Measurements from ENCODE around the gene PVALEF.

Gene PVALEF

DNA sequence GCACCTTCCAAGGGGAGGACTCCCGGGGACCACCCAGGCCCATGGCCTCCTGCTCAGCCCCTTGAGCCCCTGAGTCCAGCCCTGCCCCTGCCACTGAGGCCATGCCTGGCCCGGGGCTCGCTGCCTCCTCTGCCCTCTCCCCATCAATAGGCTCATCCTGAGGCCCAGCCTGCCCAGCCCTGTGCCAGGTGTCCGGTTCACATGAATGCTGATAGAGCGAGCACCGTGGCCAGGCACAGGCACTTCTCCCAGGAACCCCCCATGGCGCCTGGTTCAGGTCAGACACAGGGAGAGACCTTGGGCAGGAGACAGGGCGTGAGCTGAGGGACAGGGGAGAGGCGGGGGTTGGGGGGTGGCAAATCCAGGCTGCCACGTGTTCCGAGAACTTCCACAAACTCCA is 2.8 kb upstream of the PVALEF start:
- H3K4me1 ChIP-seq (ENCODE audit: control insufficient read depth in 2 of 2, insufficient read depth in 2 of 2, low read length in 2 of 2): peaks cover 0 to 3% of the 10 kb centered on the region in 2 donors
- H3K36me3 ChIP-seq (ENCODE audit: control insufficient read depth in 2 of 2, insufficient read depth in 2 of 2, low read length in 2 of 2): no peaks in the 10 kb centered on the region

DNA sequence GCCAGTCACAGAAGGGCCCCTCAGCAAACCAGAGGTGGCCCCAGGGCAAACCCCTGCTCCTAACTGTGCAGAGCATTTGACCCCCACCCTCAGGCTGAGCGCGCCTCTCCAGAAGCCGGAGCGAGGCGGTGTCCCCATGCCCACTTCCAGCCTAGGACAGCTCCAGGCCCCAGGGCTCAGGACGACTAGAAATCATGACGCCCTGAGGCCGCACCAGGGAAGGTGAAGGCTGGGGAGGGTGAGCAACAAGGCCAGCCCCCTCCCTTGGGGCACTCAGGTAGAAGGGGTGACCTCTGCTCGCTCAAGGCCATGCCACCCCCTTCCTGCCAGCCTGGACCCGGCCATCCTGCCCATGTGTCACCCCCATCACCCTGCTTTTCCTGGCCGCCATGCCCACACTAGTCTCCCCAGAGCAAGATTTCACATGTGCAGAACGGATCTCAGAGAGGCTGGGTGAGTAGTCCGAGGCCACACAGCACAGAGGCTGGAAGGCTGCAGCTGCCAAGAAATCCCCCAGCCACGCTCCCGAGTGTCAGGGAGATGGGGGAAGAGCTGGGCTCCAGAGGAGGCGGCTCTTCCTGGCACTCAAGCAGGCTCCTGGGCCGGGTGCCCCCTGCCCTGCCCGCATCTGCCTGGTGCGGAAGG is 2.1 kb upstream of the PVALEF start:
- Histone ChIP-seq H3K27ac (ENCODE audit: low read depth in 2 of 2, low read length in 2 of 2) (no peak overlapping the region), H3K9me3 (ENCODE audit: control insufficient read depth in 2 of 2, low read length in 2 of 2) (no peaks in the 10 kb centered on the region), H3K9ac (ENCODE audit: low read depth in 1 of 2, low read length in 2 of 2) (no peak overlapping the region), H3K27me3 (ENCODE audit: control insufficient read depth in 2 of 2, insufficient read depth in 2 of 2, low read length in 2 of 2) (peaks cover 6 to 20% of the 10 kb centered on the region in 2 donors), H3K4me1 (ENCODE audit: control insufficient read depth in 2 of 2, insufficient read depth in 2 of 2, low read length in 2 of 2) (peaks cover 0 to 3% of the 10 kb centered on the region in 2 donors), H3K36me3 (ENCODE audit: control insufficient read depth in 2 of 2, insufficient read depth in 2 of 2, low read length in 2 of 2) (no peaks in the 10 kb centered on the region), H3K4me3 (ENCODE audit: low read length in 2 of 2) (no peak overlapping the region)

More for the DNA sequence above, 2.8 kb upstream of the PVALEF start:
- H3K27me3 ChIP-seq (ENCODE audit: control insufficient read depth in 2 of 2, insufficient read depth in 2 of 2, low read length in 2 of 2): peaks cover 6 to 17% of the 10 kb centered on the region in 2 donors
- no peaks in the 10 kb centered on the region for H3K9me3 ChIP-seq (ENCODE audit: control insufficient read depth in 2 of 2, low read length in 2 of 2)
- no peak overlapping the region for H3K9ac ChIP-seq (ENCODE audit: low read depth in 1 of 2, low read length in 2 of 2)
- no peak overlapping the region for H3K27ac ChIP-seq (ENCODE audit: low read depth in 2 of 2, low read length in 2 of 2)
- no peak overlapping the region for H3K4me3 ChIP-seq (ENCODE audit: low read length in 2 of 2)

DNA sequence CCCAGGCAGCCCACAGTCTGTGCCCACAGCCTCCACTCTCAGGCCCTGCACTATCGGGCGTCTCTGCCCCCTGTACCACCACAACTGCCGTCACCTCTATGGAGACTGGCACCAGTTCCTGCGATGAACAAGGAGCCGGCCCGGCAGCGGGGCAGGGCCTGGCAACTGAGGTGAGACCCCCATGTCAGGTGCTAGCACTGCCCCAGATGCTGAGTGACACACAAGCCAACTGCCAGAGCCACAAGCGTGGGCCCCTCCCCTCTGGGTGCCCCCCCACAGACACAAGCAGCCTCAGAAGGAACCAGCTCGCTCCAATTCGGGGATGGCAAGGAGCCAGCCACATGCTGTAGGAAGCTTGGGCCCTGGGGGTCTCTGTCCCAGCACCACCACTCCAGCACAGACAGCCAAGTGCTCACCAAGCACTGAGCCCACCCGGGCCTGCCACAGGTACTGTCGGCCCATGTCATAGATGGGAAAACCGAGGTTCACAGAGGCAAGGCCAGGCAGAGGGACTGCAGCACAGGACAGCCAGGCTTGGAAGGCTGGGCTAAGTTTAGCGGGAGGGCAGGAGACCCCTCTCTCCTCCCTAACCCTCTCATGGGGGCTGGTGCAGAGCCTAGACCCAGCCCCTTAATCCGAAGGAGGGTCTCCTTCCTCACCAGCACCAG is 1.5 kb upstream of the PVALEF start:
- Histone ChIP-seq H3K27me3 (ENCODE audit: control insufficient read depth in 2 of 2, insufficient read depth in 2 of 2, low read length in 2 of 2) (peaks cover 6 to 20% of the 10 kb centered on the region in 2 donors), H3K27ac (ENCODE audit: low read depth in 2 of 2, low read length in 2 of 2) (no peak overlapping the region)

DNA sequence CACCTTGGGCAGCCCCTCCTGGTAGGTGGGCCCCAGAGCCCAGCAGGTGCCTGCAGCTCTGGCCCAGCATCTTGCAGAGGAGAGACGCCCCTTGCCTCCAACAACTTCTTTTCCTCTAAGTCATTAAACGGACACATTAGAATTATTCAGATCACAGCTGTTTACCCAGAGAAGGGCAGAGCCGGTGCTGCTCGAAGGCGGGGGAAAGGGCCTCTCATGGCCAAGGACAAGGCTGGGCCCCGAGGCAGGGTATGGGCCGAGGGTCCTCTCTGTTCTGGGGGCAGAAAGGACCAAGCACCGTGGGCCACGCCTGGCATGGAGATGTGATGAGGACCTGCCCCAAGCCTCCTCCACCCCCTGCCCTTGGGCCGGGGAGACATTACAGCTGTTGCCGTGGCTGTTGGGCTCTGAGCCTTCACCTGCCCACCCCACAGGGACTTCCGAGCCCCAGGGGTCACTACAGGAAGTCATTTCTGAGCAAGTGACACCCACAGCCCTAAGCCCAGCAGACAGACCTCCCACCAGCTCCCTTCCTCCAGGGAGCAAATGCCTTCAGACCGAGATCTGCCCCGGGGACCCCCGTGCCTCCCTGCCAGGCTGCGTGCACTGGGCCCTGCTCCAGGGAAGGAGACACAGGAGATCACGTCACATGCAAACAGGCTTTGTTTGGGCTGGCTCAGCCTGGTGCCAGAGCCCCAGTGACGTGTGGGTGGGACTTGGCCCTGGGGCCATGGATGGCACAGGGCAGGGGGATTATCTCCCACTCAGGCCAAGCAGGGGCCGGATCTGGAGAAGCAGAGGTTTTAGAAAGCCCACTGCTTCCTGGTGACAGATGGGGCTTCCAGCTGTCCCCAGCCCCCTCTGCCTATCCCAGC is 699 bp upstream of the PVALEF start:
- Histone ChIP-seq H3K9ac (ENCODE audit: low read depth in 1 of 2, low read length in 2 of 2) (no peak overlapping the region), H3K36me3 (ENCODE audit: control insufficient read depth in 2 of 2, insufficient read depth in 2 of 2, low read length in 2 of 2) (no peaks in the 10 kb centered on the region), H3K27me3 (ENCODE audit: control insufficient read depth in 2 of 2, insufficient read depth in 2 of 2, low read length in 2 of 2) (peaks cover 6 to 20% of the 10 kb centered on the region in 2 donors), H3K27ac (ENCODE audit: low read depth in 2 of 2, low read length in 2 of 2) (no peak overlapping the region), H3K4me1 (ENCODE audit: control insufficient read depth in 2 of 2, insufficient read depth in 2 of 2, low read length in 2 of 2) (peaks cover 0 to 3% of the 10 kb centered on the region in 2 donors), H3K4me3 (ENCODE audit: low read length in 2 of 2) (no peak overlapping the region), H3K9me3 (ENCODE audit: control insufficient read depth in 2 of 2, low read length in 2 of 2) (no peaks in the 10 kb centered on the region)

More for the DNA sequence above, 1.5 kb upstream of the PVALEF start:
- H3K4me1 ChIP-seq (ENCODE audit: control insufficient read depth in 2 of 2, insufficient read depth in 2 of 2, low read length in 2 of 2): peaks cover 0 to 3% of the 10 kb centered on the region in 2 donors
- no peak overlapping the region for H3K4me3 ChIP-seq (ENCODE audit: low read length in 2 of 2)
- H3K36me3 ChIP-seq (ENCODE audit: control insufficient read depth in 2 of 2, insufficient read depth in 2 of 2, low read length in 2 of 2): no peaks in the 10 kb centered on the region
- no peaks in the 10 kb centered on the region for H3K9me3 ChIP-seq (ENCODE audit: control insufficient read depth in 2 of 2, low read length in 2 of 2)
- H3K9ac ChIP-seq (ENCODE audit: low read depth in 1 of 2, low read length in 2 of 2): no peak overlapping the region

DNA sequence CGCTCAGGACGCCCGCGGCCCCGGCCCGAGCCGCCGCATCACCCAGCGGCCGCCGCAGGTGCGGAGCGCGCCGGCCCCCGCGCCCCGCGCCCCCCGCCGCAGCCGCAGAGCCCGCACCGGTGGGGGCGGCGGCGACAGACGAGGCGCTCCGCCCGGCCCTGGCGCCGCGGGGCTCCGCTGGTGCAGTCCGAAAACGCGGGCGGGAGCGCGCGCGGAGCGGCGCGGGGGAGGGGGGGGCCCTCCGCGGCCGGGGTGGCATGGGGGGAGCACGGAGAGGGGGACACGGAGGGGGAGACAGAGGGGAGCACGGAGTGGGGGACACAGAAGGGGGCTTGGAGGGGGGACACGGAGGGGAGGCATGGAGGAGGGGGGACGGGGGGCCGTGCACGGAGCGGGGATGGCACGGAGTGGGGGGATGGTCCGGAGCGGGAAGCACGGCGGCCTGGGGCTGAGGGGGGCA is 756 bp downstream of the PVALEF start, which contains the start of gene AATK:
TSS of gene AATK (minus strand) at position 189 of the 460 bp plus-strand sequence. CDS start 229 bp downstream, outside the sequence.
- Histone ChIP-seq H3K27ac (ENCODE audit: low read depth in 2 of 2, low read length in 2 of 2) (no peak within 1 kb of the TSS), H3K4me1 (ENCODE audit: control insufficient read depth in 2 of 2, insufficient read depth in 2 of 2, low read length in 2 of 2) (peaks cover 0 to 3% of the 10 kb centered on the region in 2 donors), H3K4me3 (ENCODE audit: low read length in 2 of 2) (peak within 1 kb of the TSS in 1 of 2 donors; percentile 41), H3K36me3 (ENCODE audit: control insufficient read depth in 2 of 2, insufficient read depth in 2 of 2, low read length in 2 of 2) (no peaks in the 10 kb centered on the region), H3K9ac (ENCODE audit: low read depth in 1 of 2, low read length in 2 of 2) (no peak within 1 kb of the TSS), H3K27me3 (ENCODE audit: control insufficient read depth in 2 of 2, insufficient read depth in 2 of 2, low read length in 2 of 2) (peaks cover 6 to 20% of the 10 kb centered on the region in 2 donors), H3K9me3 (ENCODE audit: control insufficient read depth in 2 of 2, low read length in 2 of 2) (no peaks in the 10 kb centered on the region)

DNA sequence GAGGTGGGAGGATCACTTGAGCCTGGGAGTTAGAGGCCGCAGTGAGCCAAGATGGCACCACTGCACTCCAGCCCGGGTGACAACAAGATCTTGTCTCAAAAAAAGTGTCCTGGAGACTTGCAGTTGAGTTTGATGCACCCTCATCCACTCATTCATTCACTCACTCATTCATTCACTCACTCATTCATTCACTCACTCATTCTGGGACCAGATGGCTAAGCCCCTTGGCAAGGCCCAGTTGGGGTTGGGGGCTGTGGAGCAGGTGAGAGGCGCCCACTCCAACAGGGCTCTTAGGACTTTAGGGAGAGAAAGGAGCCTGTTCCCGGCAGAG is 1.9 kb downstream of the PVALEF start:
- H3K27ac ChIP-seq (ENCODE audit: low read depth in 2 of 2, low read length in 2 of 2): no peak overlapping the region
- no peak overlapping the region for H3K9ac ChIP-seq (ENCODE audit: low read depth in 1 of 2, low read length in 2 of 2)
- H3K27me3 ChIP-seq (ENCODE audit: control insufficient read depth in 2 of 2, insufficient read depth in 2 of 2, low read length in 2 of 2): peaks cover 6 to 20% of the 10 kb centered on the region in 2 donors

DNA sequence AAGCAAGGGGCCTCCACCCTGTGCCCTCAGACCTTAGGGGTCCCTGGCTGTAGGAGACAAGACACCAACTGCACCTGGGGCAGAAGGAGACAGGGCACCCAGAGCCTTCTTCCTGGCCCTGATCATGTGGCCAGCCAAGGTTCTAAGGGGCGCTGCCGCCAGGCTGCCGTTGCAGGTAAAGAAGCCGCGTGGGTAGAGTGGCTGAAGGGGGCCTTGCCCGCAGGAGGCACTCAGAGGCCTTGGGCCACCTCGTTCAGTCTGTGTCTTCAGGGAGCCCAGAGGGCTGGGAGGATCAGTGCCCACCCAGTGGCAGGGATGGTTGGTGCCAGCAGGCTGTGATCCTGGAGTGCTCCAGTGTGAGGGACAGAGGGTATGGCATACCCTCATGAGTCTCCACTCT is 2.3 kb downstream of the PVALEF start:
- peaks cover 0 to 3% of the 10 kb centered on the region in 2 donors for H3K4me1 ChIP-seq (ENCODE audit: control insufficient read depth in 2 of 2, insufficient read depth in 2 of 2, low read length in 2 of 2)
- no peak overlapping the region for H3K9ac ChIP-seq (ENCODE audit: low read depth in 1 of 2, low read length in 2 of 2)
- H3K9me3 ChIP-seq (ENCODE audit: control insufficient read depth in 2 of 2, low read length in 2 of 2): no peaks in the 10 kb centered on the region
- no peak overlapping the region for H3K4me3 ChIP-seq (ENCODE audit: low read length in 2 of 2)
- H3K27ac ChIP-seq (ENCODE audit: low read depth in 2 of 2, low read length in 2 of 2): no peak overlapping the region
- H3K36me3 ChIP-seq (ENCODE audit: control insufficient read depth in 2 of 2, insufficient read depth in 2 of 2, low read length in 2 of 2): no peaks in the 10 kb centered on the region
- peaks cover 6 to 20% of the 10 kb centered on the region in 2 donors for H3K27me3 ChIP-seq (ENCODE audit: control insufficient read depth in 2 of 2, insufficient read depth in 2 of 2, low read length in 2 of 2)

More for the DNA sequence above, 1.9 kb downstream of the PVALEF start:
- H3K9me3 ChIP-seq (ENCODE audit: control insufficient read depth in 2 of 2, low read length in 2 of 2): no peaks in the 10 kb centered on the region
- H3K4me3 ChIP-seq (ENCODE audit: low read length in 2 of 2): no peak overlapping the region
- H3K4me1 ChIP-seq (ENCODE audit: control insufficient read depth in 2 of 2, insufficient read depth in 2 of 2, low read length in 2 of 2): peaks cover 0 to 3% of the 10 kb centered on the region in 2 donors
- H3K36me3 ChIP-seq (ENCODE audit: control insufficient read depth in 2 of 2, insufficient read depth in 2 of 2, low read length in 2 of 2): no peaks in the 10 kb centered on the region

DNA sequence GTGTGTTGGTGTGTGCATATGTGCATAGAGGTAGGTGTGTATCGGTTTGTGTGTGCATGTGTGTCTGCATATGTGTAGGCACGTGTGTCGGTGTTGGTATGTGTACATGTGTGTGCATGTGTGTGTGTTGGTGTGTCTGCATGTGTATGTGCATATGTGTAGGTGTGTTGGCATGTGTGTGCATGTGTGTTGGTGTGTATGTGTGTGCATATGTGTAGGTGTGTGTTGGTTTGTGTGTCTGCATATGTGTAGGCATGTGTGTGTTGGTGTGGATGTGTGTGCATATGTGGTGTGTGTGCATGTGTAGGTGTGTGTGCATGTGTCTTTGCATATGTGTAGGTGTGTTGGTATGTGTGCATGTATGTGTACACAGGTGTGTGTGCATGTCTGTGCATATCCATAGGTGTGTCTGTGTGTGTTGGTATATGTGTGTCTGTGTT is 4.6 kb downstream of the PVALEF start:
- Histone ChIP-seq H3K4me1 (ENCODE audit: control insufficient read depth in 2 of 2, insufficient read depth in 2 of 2, low read length in 2 of 2) (peaks cover 0 to 3% of the 10 kb centered on the region in 2 donors), H3K9ac (ENCODE audit: low read depth in 1 of 2, low read length in 2 of 2) (no peak overlapping the region), H3K36me3 (ENCODE audit: control insufficient read depth in 2 of 2, insufficient read depth in 2 of 2, low read length in 2 of 2) (no peaks in the 10 kb centered on the region), H3K27ac (ENCODE audit: low read depth in 2 of 2, low read length in 2 of 2) (no peak overlapping the region), H3K4me3 (ENCODE audit: low read length in 2 of 2) (no peak overlapping the region), H3K9me3 (ENCODE audit: control insufficient read depth in 2 of 2, low read length in 2 of 2) (no peaks in the 10 kb centered on the region), H3K27me3 (ENCODE audit: control insufficient read depth in 2 of 2, insufficient read depth in 2 of 2, low read length in 2 of 2) (peaks cover 2 to 18% of the 10 kb centered on the region in 2 donors)

DNA sequence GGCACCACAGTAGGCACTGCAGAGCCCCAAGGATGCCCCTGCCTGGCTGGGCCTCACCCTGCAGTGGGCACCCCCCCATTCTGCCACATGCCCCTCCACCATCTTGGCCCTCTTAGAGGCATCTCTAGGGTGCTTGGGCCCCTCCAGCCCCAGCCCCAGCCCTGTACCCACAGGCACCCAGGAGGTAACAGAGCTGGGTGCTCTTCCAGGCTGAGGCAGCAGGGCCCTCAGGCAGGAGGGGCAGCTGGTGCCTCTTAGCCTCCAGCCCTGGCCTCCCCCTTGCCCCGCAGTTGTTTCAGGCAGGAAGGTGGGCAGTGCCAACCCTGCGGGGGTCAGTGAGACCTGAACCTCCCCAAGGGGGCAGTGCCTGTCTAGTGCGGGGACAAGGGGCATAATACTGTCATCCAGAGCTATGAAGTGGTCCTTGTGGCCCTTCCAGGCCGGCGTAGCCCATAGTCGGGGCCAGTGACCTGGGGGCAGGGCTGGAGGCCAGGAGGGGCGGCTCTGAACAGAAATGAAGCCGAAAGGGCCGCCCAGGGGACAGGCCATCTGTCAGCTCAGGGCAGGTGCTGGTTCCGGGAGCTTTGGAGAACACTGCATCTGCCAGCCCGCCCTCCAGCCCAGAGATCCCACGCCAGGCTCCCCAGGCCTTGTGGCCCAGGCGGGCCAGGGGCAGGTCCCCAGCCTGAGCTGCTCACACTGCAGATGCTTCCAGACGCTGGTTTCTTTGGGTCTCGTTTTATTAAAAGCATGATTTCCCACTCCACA is 5.6 kb downstream of the PVALEF start:
- no peaks in the 10 kb centered on the region for H3K4me1 ChIP-seq (ENCODE audit: control insufficient read depth in 2 of 2, insufficient read depth in 2 of 2, low read length in 2 of 2)
- no peaks in the 10 kb centered on the region for H3K9me3 ChIP-seq (ENCODE audit: control insufficient read depth in 2 of 2, low read length in 2 of 2)
- H3K27ac ChIP-seq (ENCODE audit: low read depth in 2 of 2, low read length in 2 of 2): no peak overlapping the region
- H3K27me3 ChIP-seq (ENCODE audit: control insufficient read depth in 2 of 2, insufficient read depth in 2 of 2, low read length in 2 of 2): peaks cover 0 to 9% of the 10 kb centered on the region in 2 donors
- no peak overlapping the region for H3K9ac ChIP-seq (ENCODE audit: low read depth in 1 of 2, low read length in 2 of 2)
- no peak overlapping the region for H3K4me3 ChIP-seq (ENCODE audit: low read length in 2 of 2)
- no peaks in the 10 kb centered on the region for H3K36me3 ChIP-seq (ENCODE audit: control insufficient read depth in 2 of 2, insufficient read depth in 2 of 2, low read length in 2 of 2)
